Panc1 (cell line): ENCODE results near the gene BUD31. TPM values are rescaled to one million over a fixed set of nuclear protein-coding genes. Genes with fewer than 3 reads are reported as not detected.

Experiments used
- ATAC-seq: fragments of 200-7000 bp; cut with Tn5 transposase; 2 replicates; pipeline ENCODE4 v1.9.1; 2020; ENCODE audit warnings: mild to moderate bottlenecking, moderate library complexity
- BruUV-seq: library from RNA; stranded (reverse); fragments of 400-500 nt; replicated peaks from 2 replicates; lab custom pipeline; 2021; lab: Mats Ljungman, UMichigan
- CTCF ChIA-PET: fragments of 300-600 bp; sonication (Branson Sonifier 250); formaldehyde crosslinking; loops from one replicate; lab custom pipeline; 2022; ENCODE audit warnings: antibody characterized with exemption; lab: Charles Lee
- POLR2A ChIA-PET: fragments of 300-600 bp; sonication (Branson Sonifier 250); formaldehyde crosslinking; loops from one replicate; lab custom pipeline; 2022; ENCODE audit warnings: antibody characterized with exemption; lab: Charles Lee
- DNase-seq: peaks from one replicate; pipeline ENCODE4 v3.0.0-alpha.2; 2010; ENCODE audit warnings: low read depth, low spot score
- H3K27ac ChIP-seq: 2 replicates; pipeline ENCODE4 v1.5.1; 2011; ENCODE audit warnings: mild to moderate bottlenecking, low read length, inconsistent platforms
- H3K27me3 ChIP-seq: fragments of 200-500 bp; sonication (Bioruptor generic); 2 replicates; pipeline ENCODE4 v1.6.0; 2014; ENCODE audit warnings: low read length, inconsistent platforms; ENCODE audit not compliant: control insufficient read depth, insufficient read depth
- H3K36me3 ChIP-seq: fragments of 200-500 bp; sonication (Bioruptor generic); 2 replicates; pipeline ENCODE4 v1.5.1; 2014; ENCODE audit warnings: inconsistent platforms, mild to moderate bottlenecking, low read length, moderate library complexity; ENCODE audit not compliant: control insufficient read depth, insufficient read depth
- H3K4me1 ChIP-seq: 2 replicates; pipeline ENCODE4 v1.5.1; 2011; ENCODE audit warnings: inconsistent platforms, mild to moderate bottlenecking, low read length, moderate library complexity; ENCODE audit not compliant: control insufficient read depth, insufficient read depth
- H3K4me3 ChIP-seq, 2 experiments: 2 replicates each; pipeline ENCODE4 v1.5.1; 2011 to 2012; ENCODE audit warnings: low read depth in 2 of 2, low read length in 2 of 2, mild to moderate bottlenecking in 2 of 2, inconsistent platforms in 1 of 2, moderate library complexity in 1 of 2
- H3K9me3 ChIP-seq: fragments of 200-500 bp; sonication (Bioruptor generic); 2 replicates; pipeline ENCODE4 v1.5.1; 2014; ENCODE audit warnings: low read depth, mild to moderate bottlenecking, inconsistent platforms, low read length, moderate library complexity; ENCODE audit not compliant: control insufficient read depth, insufficient read depth
- CTCF ChIP-seq: fragments of 450-650 bp; IDR thresholded peaks from 2 replicates; pipeline ENCODE4 v1.5.1; 2017; ENCODE audit warnings: mild to moderate bottlenecking
- POLR2AphosphoS5 ChIP-seq: IDR thresholded peaks from 2 replicates; pipeline ENCODE4 v1.6.1; 2012; ENCODE audit warnings: mild to moderate bottlenecking, low read depth, low read length, moderate library complexity
- SIN3A ChIP-seq: IDR thresholded peaks from 2 replicates; pipeline ENCODE4 v1.6.1; 2012; ENCODE audit warnings: low read depth, mild to moderate bottlenecking, low read length, moderate library complexity, borderline replicate concordance; ENCODE audit not compliant: insufficient read depth
- TCF7L2 ChIP-seq: IDR thresholded peaks from 2 replicates; pipeline ENCODE4 v1.6.1; 2011; ENCODE audit warnings: mild to moderate bottlenecking, low read depth, low read length, inconsistent platforms
- in situ Hi-C: cut with HindIII; loops from 2 replicates; pipeline ENCODE4 v1.10.0; 2016; ENCODE audit warnings: low sequenced_read_pairs, low pct_unique_long_range_greater_than_20kb
- intact Hi-C: fragments of 100-400 bp; cut with micrococcal nuclease; formaldehyde crosslinking; loops from one replicate; pipeline ENCODE4 v1.10.0; 2022; ENCODE audit not compliant: unreplicated experiment
- total RNA-seq: library from RNA; stranded (reverse); gene quantifications from one replicate; pipeline ENCODE4 v1.2.1, GENCODE V29; 2021; ENCODE audit not compliant: unreplicated experiment
- TF ChIP-seq, protein P1 (sequence below), 2 experiments: IDR thresholded peaks; 2 replicates each; pipeline ENCODE4 v1.6.1; 2011 to 2012; ENCODE audit warnings: low read depth in 2 of 2, control low read depth in 1 of 2, low read length in 1 of 2, mild to moderate bottlenecking in 1 of 2, moderate library complexity in 1 of 2; ENCODE audit not compliant: insufficient read depth in 1 of 2

The BUD31 gene
- total RNA-seq, 1 experiment from 2014 or later: 179 TPM

GRCh38 chr7:99420213-99420612, 11.4 kb downstream of the BUD31 start:
- ChIA-PET CTCF (no interaction called here), POLR2A (no interaction called here)
- Histone ChIP-seq H3K4me1 (no peaks in the 10 kb centered on the region), H3K27me3 (no peaks in the 10 kb centered on the region), H3K4me3 (no peak overlapping the region), H3K27ac (no peak overlapping the region), H3K36me3 (peaks cover 11% of the 10 kb centered on the region), H3K9me3 (no peaks in the 10 kb centered on the region)
- intact Hi-C loops: no loop called here
- TF ChIP-seq SIN3A (no peak), TCF7L2 (no peak), CTCF (no peak), POLR2AphosphoS5 (no peak)
- TF ChIP-seq, protein P1, sequence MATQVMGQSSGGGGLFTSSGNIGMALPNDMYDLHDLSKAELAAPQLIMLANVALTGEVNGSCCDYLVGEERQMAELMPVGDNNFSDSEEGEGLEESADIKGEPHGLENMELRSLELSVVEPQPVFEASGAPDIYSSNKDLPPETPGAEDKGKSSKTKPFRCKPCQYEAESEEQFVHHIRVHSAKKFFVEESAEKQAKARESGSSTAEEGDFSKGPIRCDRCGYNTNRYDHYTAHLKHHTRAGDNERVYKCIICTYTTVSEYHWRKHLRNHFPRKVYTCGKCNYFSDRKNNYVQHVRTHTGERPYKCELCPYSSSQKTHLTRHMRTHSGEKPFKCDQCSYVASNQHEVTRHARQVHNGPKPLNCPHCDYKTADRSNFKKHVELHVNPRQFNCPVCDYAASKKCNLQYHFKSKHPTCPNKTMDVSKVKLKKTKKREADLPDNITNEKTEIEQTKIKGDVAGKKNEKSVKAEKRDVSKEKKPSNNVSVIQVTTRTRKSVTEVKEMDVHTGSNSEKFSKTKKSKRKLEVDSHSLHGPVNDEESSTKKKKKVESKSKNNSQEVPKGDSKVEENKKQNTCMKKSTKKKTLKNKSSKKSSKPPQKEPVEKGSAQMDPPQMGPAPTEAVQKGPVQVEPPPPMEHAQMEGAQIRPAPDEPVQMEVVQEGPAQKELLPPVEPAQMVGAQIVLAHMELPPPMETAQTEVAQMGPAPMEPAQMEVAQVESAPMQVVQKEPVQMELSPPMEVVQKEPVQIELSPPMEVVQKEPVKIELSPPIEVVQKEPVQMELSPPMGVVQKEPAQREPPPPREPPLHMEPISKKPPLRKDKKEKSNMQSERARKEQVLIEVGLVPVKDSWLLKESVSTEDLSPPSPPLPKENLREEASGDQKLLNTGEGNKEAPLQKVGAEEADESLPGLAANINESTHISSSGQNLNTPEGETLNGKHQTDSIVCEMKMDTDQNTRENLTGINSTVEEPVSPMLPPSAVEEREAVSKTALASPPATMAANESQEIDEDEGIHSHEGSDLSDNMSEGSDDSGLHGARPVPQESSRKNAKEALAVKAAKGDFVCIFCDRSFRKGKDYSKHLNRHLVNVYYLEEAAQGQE (IDR thresholded peaks at IDR 0.05; ENCODE audit: insufficient read depth in 1 of 2, low read depth in 2 of 2, low read length in 1 of 2): no peak
- ATAC-seq (no peak), DNase-seq (no peak)
- BruUV-seq: no TSS peak
- in situ Hi-C loops: no loop called here

- peaks cover 10% of the 10 kb centered on the region for H3K36me3 ChIP-seq
- H3K4me3 ChIP-seq: no peak overlapping the region
- H3K27ac ChIP-seq: no peak overlapping the region
- intact Hi-C loops: no loop called here
- ChIA-PET POLR2A (no interaction called here), CTCF (no interaction called here)
- no peaks in the 10 kb centered on the region for H3K4me1 ChIP-seq
- no peaks in the 10 kb centered on the region for H3K27me3 ChIP-seq
- DNase-seq (no peak), ATAC-seq (no peak)
- no peaks in the 10 kb centered on the region for H3K9me3 ChIP-seq
- in situ Hi-C loops: no loop called here
- no TSS peak for BruUV-seq
- TF ChIP-seq POLR2AphosphoS5: no peak
- TF ChIP-seq SIN3A: no peak
- no peak for TF ChIP-seq CTCF
- TF ChIP-seq, protein P1 (IDR thresholded peaks at IDR 0.05; ENCODE audit: insufficient read depth in 1 of 2, low read depth in 2 of 2, low read length in 1 of 2): no peak
- TF ChIP-seq TCF7L2: no peak
These were observed 12.2 kb downstream of the BUD31 start for GRCh38 chr7:99420986-99421385.
